Measurements from ENCODE around the gene POU2F3.

POU2F3 gene

GRCh38 chr11:120226714-120227113 is 13.2 kb upstream of the POU2F3 start:
- no peak overlapping the region for H3K4me3 ChIP-seq
- no peak for DNase-seq (ENCODE audit: low spot score)
- no peak for TF ChIP-seq CTCF (IDR thresholded peaks at IDR 0.05)
- H3K27ac ChIP-seq: peak overlapping the region in 1 of 2 donors; percentile 70

GRCh38 chr11:120227228-120227852 is 12.6 kb upstream of the POU2F3 start:
- H3K27ac ChIP-seq: no peak overlapping the region
- DNase-seq (ENCODE audit: low spot score): no peak
- H3K4me3 ChIP-seq: no peak overlapping the region
- no peak for TF ChIP-seq CTCF (IDR thresholded peaks at IDR 0.05)

- no peak overlapping the region for H3K27ac ChIP-seq
- DNase-seq (ENCODE audit: low spot score): no peak
- no peak for TF ChIP-seq CTCF (IDR thresholded peaks at IDR 0.05)
- no peak overlapping the region for H3K4me3 ChIP-seq
These were observed 11.1 kb upstream of the POU2F3 start for GRCh38 chr11:120228794-120229384.

GRCh38 chr11:120229451-120230424 is 10.2 kb upstream of the POU2F3 start:
- peak; percentile 61 for TF ChIP-seq CTCF (IDR thresholded peaks at IDR 0.05)
- Histone ChIP-seq H3K4me3 (no peak overlapping the region), H3K27ac (no peak overlapping the region)
- DNase-seq (ENCODE audit: low spot score): no peak

- H3K27ac ChIP-seq: no peak overlapping the region
- no peak for DNase-seq (ENCODE audit: low spot score)
- no peak for TF ChIP-seq CTCF (IDR thresholded peaks at IDR 0.05)
These were observed 9.4 kb upstream of the POU2F3 start for GRCh38 chr11:120230433-120231071.

GRCh38 chr11:120231963-120232362 is 8.0 kb upstream of the POU2F3 start:
- Histone ChIP-seq H3K27ac (no peak overlapping the region), H3K4me3 (no peak overlapping the region)
- DNase-seq (ENCODE audit: low spot score): no peak
- TF ChIP-seq CTCF (IDR thresholded peaks at IDR 0.05): no peak

More at GRCh38 chr11:120230433-120231071, 9.4 kb upstream of the POU2F3 start:
- no peak overlapping the region for H3K4me3 ChIP-seq
